Astrocyte of the spinal cord (primary cell): ENCODE data around the gene MAEA.

ENCODE experiments used
- DNase-seq: peaks from one replicate; pipeline ENCODE4 v3.0.0; 2011; ENCODE audit warnings: low read depth, low spot score
- H3K4me3 ChIP-seq: 2 replicates; pipeline ENCODE4 v1.5.1; 2011; ENCODE audit warnings: low read depth, mild to moderate bottlenecking, low read length, moderate library complexity
- in situ Hi-C: cut with HindIII; loops from 2 replicates; pipeline ENCODE4 v1.10.0; 2017; ENCODE audit warnings: low sequenced_read_pairs
- TF ChIP-seq, protein P1 (sequence below): IDR thresholded peaks from 2 replicates; pipeline ENCODE4 v1.5.1; 2012; ENCODE audit warnings: low read depth, mild to moderate bottlenecking, low read length, inconsistent platforms

The MAEA gene

DNA sequence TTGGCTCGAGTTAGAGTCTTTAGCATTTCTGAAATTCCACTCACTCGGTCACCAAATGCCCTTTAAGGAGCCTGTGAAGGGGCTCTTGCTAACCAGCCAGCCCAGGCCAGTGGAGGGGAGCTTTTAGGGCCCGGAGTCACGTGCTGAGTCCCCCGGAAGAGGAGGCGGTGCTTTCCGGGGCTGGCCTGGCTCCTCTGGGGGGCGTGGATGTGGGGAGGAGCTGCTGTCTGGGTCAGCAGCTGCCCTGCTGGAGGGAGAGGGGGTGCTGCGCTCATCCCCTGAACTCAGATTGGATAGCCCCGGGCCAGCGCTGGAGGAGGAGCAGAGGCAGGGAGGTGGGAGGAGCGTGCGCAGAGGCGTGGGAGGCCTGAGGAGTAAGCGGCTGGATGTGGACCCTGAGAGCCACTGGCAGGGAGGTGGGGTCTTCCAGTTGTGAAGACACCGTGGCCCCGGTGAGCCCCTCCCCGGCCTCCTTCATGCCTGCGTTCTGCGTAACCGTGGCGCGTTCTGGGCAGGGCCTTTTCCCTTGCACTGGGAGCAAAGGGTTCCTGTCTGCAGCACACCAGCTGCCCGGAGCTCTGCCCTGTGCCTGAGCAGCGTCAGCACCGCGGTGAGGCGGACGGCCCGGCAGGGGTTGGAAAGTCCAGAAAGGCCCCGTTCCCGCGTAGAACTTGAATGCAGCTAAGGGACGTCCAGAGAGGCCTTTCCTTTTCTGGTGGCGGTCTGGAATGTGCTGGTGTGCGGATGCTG, 19.7 kb downstream of the MAEA start:
- peak overlapping the region; percentile 38 for H3K4me3 ChIP-seq
- TF ChIP-seq, protein P1, sequence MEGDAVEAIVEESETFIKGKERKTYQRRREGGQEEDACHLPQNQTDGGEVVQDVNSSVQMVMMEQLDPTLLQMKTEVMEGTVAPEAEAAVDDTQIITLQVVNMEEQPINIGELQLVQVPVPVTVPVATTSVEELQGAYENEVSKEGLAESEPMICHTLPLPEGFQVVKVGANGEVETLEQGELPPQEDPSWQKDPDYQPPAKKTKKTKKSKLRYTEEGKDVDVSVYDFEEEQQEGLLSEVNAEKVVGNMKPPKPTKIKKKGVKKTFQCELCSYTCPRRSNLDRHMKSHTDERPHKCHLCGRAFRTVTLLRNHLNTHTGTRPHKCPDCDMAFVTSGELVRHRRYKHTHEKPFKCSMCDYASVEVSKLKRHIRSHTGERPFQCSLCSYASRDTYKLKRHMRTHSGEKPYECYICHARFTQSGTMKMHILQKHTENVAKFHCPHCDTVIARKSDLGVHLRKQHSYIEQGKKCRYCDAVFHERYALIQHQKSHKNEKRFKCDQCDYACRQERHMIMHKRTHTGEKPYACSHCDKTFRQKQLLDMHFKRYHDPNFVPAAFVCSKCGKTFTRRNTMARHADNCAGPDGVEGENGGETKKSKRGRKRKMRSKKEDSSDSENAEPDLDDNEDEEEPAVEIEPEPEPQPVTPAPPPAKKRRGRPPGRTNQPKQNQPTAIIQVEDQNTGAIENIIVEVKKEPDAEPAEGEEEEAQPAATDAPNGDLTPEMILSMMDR, result no peak
- in situ Hi-C loops, result no loop called here
- peak; percentile 91 for DNase-seq

DNA sequence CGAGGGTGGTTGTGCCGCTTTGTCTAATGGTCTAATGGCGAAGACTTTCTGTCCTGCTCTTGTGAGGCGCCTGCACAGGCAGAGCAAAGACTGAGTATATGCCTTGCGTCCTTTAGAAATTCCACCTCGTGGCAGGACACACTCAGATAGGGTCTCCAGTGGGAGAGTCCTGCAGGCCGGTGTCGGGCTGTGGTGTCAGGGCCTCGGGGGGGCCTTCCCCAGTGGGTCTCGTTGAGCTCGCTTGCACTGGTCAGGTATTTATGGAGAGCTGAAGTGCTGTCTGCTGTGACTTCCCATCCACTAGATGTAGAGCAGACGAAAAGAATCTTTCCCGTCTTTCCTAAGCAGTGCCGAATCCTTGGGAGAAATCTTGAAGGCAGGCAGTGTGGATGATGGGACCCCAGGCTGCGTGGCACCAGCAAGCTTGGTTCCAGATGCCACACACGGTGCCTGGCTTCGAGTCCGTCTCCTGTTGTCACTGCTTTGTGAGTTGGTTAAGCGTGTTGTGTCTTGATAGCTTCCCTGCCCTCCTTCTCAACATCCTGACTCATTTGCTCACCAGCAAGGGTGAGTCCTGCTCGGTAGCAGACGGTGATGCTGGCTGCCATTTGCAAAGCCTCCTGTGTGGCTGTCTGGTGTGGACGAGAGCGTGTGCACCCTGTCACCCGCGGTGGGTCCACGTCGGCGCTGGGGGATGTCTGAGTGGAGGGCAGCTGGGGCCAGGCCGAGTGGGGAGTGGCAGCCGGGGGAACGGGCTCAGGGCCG, 20.5 kb downstream of the MAEA start:
- peak overlapping the region; percentile 38 for H3K4me3 ChIP-seq
- in situ Hi-C loops, result no loop called here
- DNase-seq, result no peak
- TF ChIP-seq, protein P1, result no peak

DNA sequence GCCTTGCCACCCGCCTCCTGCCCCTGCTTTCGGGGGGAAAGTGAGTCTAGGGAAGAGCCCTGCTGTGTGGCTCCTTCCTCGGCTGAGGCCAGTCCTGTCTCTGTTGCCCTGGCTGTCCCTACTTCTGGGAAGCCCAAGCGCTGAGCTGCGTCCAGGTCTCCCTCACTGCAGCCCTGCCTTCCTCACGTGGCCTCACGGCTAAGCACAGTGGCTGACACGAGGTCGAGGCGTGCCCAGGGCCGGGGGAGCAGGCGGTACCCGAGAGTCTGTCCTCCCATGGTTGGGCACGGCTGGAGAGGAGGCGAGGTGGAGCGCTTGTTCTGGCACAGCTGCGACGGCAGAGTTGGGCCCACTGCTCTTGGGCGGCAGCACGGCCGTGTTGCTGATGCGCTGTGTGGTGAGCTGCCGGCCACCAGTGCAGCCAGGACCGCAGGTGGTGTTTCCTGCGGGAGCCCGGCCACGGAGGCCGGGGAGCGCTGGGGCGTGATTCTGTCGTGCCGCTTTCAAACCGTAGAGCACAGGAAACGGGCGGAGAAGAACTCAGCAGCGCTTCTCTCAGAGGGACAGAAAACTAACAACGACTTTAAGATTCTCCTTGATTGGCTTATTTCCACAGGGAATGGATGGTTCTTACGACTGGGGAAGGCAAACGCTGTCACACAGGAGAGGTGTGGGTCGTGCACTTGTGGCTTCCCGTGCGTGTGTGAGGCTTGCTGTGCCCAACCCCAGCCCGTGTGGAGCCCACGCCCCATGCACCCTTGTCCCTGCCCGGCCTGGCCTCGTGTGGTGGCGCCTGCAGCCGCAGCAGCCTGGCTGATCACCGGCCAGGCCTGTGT, 21.3 kb downstream of the MAEA start:
- no peak overlapping the region for H3K4me3 ChIP-seq
- in situ Hi-C loops, result no loop called here

DNA sequence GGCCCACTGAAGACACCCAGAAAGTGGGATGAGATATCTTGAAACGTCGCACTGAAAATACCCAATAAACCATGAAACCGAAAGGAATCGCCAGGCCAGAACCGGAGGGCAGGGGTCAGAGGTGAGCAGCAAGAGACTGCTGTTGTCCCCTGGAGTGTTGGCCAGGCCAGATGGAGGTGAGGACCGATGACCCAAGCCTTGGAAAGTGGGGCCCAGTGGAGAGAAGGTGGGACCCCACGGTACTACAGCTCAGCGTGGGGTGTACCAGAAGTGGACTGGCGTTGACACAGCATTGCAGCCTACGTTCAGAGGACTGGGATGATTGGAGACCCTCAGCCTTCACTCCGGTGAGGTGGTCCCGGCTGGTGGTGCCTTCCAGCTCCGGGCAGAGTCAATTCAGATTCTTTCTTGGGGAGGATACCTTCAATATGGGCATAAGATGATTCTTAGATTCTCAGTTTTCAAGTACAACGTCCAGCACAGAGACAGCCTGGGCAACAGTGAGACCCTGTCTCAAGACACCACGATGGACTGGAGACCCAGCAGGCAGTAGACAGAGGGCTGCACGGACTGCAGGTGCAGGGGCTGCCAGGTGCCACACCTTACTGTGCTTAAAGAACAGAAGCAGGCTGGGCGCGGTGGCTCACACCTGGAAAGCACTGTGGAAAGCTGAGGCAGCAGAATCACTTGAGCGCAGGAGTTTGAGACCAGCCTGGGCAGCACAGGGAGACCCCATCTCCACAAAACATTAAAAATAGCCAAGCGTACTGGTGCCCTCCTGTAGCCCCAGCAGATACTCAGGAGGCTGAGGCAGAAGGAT, 23.3 kb downstream of the MAEA start:
- DNase-seq, result no peak
- no peak overlapping the region for H3K4me3 ChIP-seq
- in situ Hi-C loops, result no loop called here
- TF ChIP-seq, protein P1, result no peak

More for the DNA sequence above, 21.3 kb downstream of the MAEA start:
- TF ChIP-seq, protein P1, result no peak
- no peak for DNase-seq

DNA sequence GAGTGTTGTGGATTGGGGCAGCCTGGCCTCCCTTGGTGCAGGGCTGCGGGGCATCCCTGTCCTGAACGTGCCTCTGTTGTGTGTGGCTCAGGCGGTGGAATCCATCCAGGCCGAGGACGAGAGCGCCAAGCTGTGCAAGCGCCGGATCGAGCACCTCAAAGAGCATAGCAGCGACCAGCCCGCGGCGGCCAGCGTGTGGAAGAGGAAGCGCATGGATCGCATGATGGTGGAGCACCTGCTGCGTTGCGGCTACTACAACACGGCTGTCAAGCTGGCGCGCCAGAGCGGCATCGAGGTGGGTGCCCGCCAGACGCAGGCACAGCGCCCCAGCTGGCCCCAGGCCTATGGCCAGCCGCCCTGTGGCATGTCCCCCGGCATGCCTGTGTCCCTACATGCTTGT, 25.6 kb downstream of the MAEA start:
- DNase-seq, result no peak
- in situ Hi-C loops, result no loop called here
- no peak overlapping the region for H3K4me3 ChIP-seq
- TF ChIP-seq, protein P1, result no peak
